Neuronal stem cell (in vitro differentiated cells): Measurements from ENCODE around the gene ZNF629.

ENCODE experiments used
- DNase-seq: peaks from one replicate; pipeline ENCODE4 v3.0.0-alpha.2; 2013; ENCODE audit warnings: low spot score
- H2AFZ ChIP-seq: one replicate; pipeline ENCODE4 v1.6.1; 2013; ENCODE audit warnings: mild to moderate bottlenecking, low read length, inconsistent platforms
- H2AK5ac ChIP-seq: 2 replicates; pipeline ENCODE4 v1.6.1; 2013; ENCODE audit warnings: low read depth, mild to moderate bottlenecking, inconsistent platforms, low read length, moderate library complexity, mixed read lengths
- H2BK120ac ChIP-seq: 2 replicates; pipeline ENCODE4 v1.6.1; 2013; ENCODE audit warnings: low read depth, mild to moderate bottlenecking, inconsistent platforms, low read length, moderate library complexity, mixed read lengths
- H2BK12ac ChIP-seq: one replicate; pipeline ENCODE4 v1.6.1; 2013; ENCODE audit warnings: low read length, inconsistent platforms
- H2BK15ac ChIP-seq: 2 replicates; pipeline ENCODE4 v1.6.1; 2013; ENCODE audit warnings: mild to moderate bottlenecking, low read length, inconsistent platforms, mixed read lengths
- H2BK5ac ChIP-seq: one replicate; pipeline ENCODE4 v1.6.1; 2013; ENCODE audit warnings: inconsistent platforms, mild to moderate bottlenecking, low read length, moderate library complexity
- H3K14ac ChIP-seq: one replicate; pipeline ENCODE4 v1.6.1; 2013; ENCODE audit warnings: low read length, inconsistent platforms
- H3K18ac ChIP-seq: 2 replicates; pipeline ENCODE4 v1.6.1; 2013; ENCODE audit warnings: low read length, inconsistent platforms
- H3K23ac ChIP-seq: 2 replicates; pipeline ENCODE4 v1.6.1; 2013; ENCODE audit warnings: low read depth, mild to moderate bottlenecking, mixed read lengths, low read length, inconsistent platforms; ENCODE audit not compliant: poor library complexity
- H3K27ac ChIP-seq: replicated peaks from 3 replicates; pipeline ENCODE4 v1.5.1; 2013; ENCODE audit warnings: low read length, inconsistent platforms
- H3K27me3 ChIP-seq, 3 experiments: 2 replicates each; pipeline ENCODE4 v1.6.1; 2013; ENCODE audit warnings: low read length in 3 of 3, mild to moderate bottlenecking in 2 of 3, inconsistent platforms in 1 of 3, low read depth in 1 of 3, mixed read lengths in 1 of 3, moderate library complexity in 1 of 3; ENCODE audit not compliant: control insufficient read depth in 3 of 3, insufficient read depth in 3 of 3
- H3K36me3 ChIP-seq, 2 donors: replicated peaks in 1 of 2; 2 replicates each; pipeline ENCODE4 v1.6.1; 2013; ENCODE audit warnings: low read length in 2 of 2; ENCODE audit not compliant: control insufficient read depth in 2 of 2, insufficient read depth in 2 of 2
- H3K4ac ChIP-seq: 2 replicates; pipeline ENCODE4 v1.6.1; 2013; ENCODE audit warnings: inconsistent platforms, mild to moderate bottlenecking, low read length, moderate library complexity
- H3K4me1 ChIP-seq, 2 donors: 1 replicate in 1 of 2; 2 replicates in 1 of 2; pipeline ENCODE4 v1.6.1; 2013; ENCODE audit warnings: low read length in 2 of 2, low read depth in 1 of 2; ENCODE audit not compliant: control insufficient read depth in 2 of 2, insufficient read depth in 1 of 2
- H3K4me2 ChIP-seq: one replicate; pipeline ENCODE4 v1.6.1; 2013; ENCODE audit warnings: mild to moderate bottlenecking, low read length, inconsistent platforms; ENCODE audit not compliant: insufficient read depth, poor library complexity, severe bottlenecking
- H3K4me3 ChIP-seq, 2 donors: 2 replicates each; pipeline ENCODE4 v1.5.1; 2013; ENCODE audit warnings: low read length in 2 of 2, mild to moderate bottlenecking in 2 of 2, inconsistent platforms in 1 of 2, moderate library complexity in 1 of 2
- H3K79me1 ChIP-seq: one replicate; pipeline ENCODE4 v1.6.1; 2013; ENCODE audit warnings: low read depth, mild to moderate bottlenecking, inconsistent platforms, low read length, moderate library complexity
- H3K9ac ChIP-seq: one replicate; pipeline ENCODE4 v1.6.1; 2013; ENCODE audit warnings: mild to moderate bottlenecking, low read depth, low read length, inconsistent platforms; ENCODE audit not compliant: poor library complexity
- H3K9me3 ChIP-seq, 2 donors: replicated peaks in 1 of 2; 2 replicates each; pipeline versions ENCODE3 to v1.6.1; 2013; ENCODE audit warnings: low read length in 2 of 2, mild to moderate bottlenecking in 2 of 2, inconsistent platforms in 1 of 2, low read depth in 1 of 2, mixed read lengths in 1 of 2, moderate library complexity in 1 of 2; ENCODE audit not compliant: control insufficient read depth in 2 of 2, insufficient read depth in 1 of 2
- H4K8ac ChIP-seq: one replicate; pipeline ENCODE4 v1.6.1; 2013; ENCODE audit warnings: low read depth, mild to moderate bottlenecking, inconsistent platforms, low read length, moderate library complexity
- H4K91ac ChIP-seq: one replicate; pipeline ENCODE4 v1.6.1; 2013; ENCODE audit warnings: low read length, low read depth, mild to moderate bottlenecking, inconsistent platforms; ENCODE audit not compliant: poor library complexity
- WGBS, 2 donors: extraction: QIAGEN DNeasy Blood & Tissue Kit; methylation state at CpG; one replicate each; pipeline ENCODE4 v1.1.7; 2013; ENCODE audit warnings: missing lambda C conversion rate in 2 of 2, mixed read lengths in 1 of 2; ENCODE audit not compliant: insufficient read length in 2 of 2, insufficient replicate concordance in 1 of 2; ENCODE audit errors: extremely low coverage in 2 of 2; 5-methylcytosine and 5-hydroxymethylcytosine counted together

The ZNF629 gene

GRCh38 chr16:30766933-30767284 lies 20.1 kb downstream of the ZNF629 start:
- H3K27me3 ChIP-seq = no peaks in the 10 kb centered on the region
- no peak overlapping the region for H4K91ac ChIP-seq
- H3K4me2 ChIP-seq = no peak overlapping the region
- H2BK12ac ChIP-seq = no peak overlapping the region
- H3K18ac ChIP-seq = no peak overlapping the region
- H3K79me1 ChIP-seq = peaks cover 22% of the 10 kb centered on the region
- no CpG with 5 or more reads among the region's 4 CpGs for WGBS, 2 donors
- peaks cover 71 to 93% of the 10 kb centered on the region in 2 donors for H3K36me3 ChIP-seq
- H3K27ac ChIP-seq = no peak overlapping the region
- H4K8ac ChIP-seq = no peak overlapping the region
- no peak overlapping the region for H2BK5ac ChIP-seq
- no peak overlapping the region for H3K4ac ChIP-seq
- no peak overlapping the region for H3K9ac ChIP-seq
- no peak overlapping the region for H2AFZ ChIP-seq
- H3K9me3 ChIP-seq = peaks cover 0 to 1% of the 10 kb centered on the region in 2 donors
- H2AK5ac ChIP-seq = no peak overlapping the region
- H2BK120ac ChIP-seq = no peak overlapping the region
- no peak overlapping the region for H3K14ac ChIP-seq
- no peak for DNase-seq
- H3K4me1 ChIP-seq = peaks cover 3 to 10% of the 10 kb centered on the region in 2 donors
- H3K23ac ChIP-seq = no peak overlapping the region
- no peak overlapping the region for H3K4me3 ChIP-seq
- no peak overlapping the region for H2BK15ac ChIP-seq

GRCh38 chr16:30766206-30766932 lies 20.6 kb downstream of the ZNF629 start:
- Histone ChIP-seq H2AFZ (no peak overlapping the region), H3K14ac (no peak overlapping the region), H2BK15ac (no peak overlapping the region), H2BK120ac (no peak overlapping the region), H2AK5ac (no peak overlapping the region), H3K27ac (no peak overlapping the region), H3K27me3 (no peaks in the 10 kb centered on the region), H3K79me1 (peaks cover 24% of the 10 kb centered on the region), H4K8ac (no peak overlapping the region), H3K9ac (no peak overlapping the region), H3K36me3 (peaks cover 67 to 88% of the 10 kb centered on the region in 2 donors), H3K4me1 (peaks cover 3 to 10% of the 10 kb centered on the region in 2 donors), H3K18ac (no peak overlapping the region), H2BK12ac (no peak overlapping the region), H3K4me2 (no peak overlapping the region), H3K4ac (no peak overlapping the region), H3K23ac (peak overlapping the region; percentile 3), H3K4me3 (peak overlapping the region in 1 of 2 donors; percentile 18), H4K91ac (no peak overlapping the region), H3K9me3 (peaks cover 0 to 1% of the 10 kb centered on the region in 2 donors), H2BK5ac (no peak overlapping the region)
- WGBS, 2 donors = no CpG with 5 or more reads among the region's 29 CpGs
- DNase-seq = no peak

- Histone ChIP-seq H3K4me3 (no peak overlapping the region), H3K14ac (no peak overlapping the region), H3K36me3 (peaks cover 64 to 78% of the 10 kb centered on the region in 2 donors), H3K9ac (no peak overlapping the region), H4K91ac (no peak overlapping the region), H2AK5ac (no peak overlapping the region), H3K4me2 (no peak overlapping the region), H3K18ac (no peak overlapping the region), H2BK15ac (no peak overlapping the region), H2AFZ (no peak overlapping the region), H3K79me1 (peaks cover 24% of the 10 kb centered on the region), H3K23ac (no peak overlapping the region), H3K4me1 (peaks cover 10 to 11% of the 10 kb centered on the region in 2 donors), H2BK120ac (no peak overlapping the region), H4K8ac (no peak overlapping the region), H3K27ac (no peak overlapping the region), H2BK12ac (no peak overlapping the region), H3K27me3 (no peaks in the 10 kb centered on the region), H2BK5ac (no peak overlapping the region), H3K9me3 (peaks cover 0 to 1% of the 10 kb centered on the region in 2 donors), H3K4ac (no peak overlapping the region)
- no peak for DNase-seq
- WGBS, 2 donors = no CpG with 5 or more reads among the region's 12 CpGs
These were observed 22.1 kb downstream of the ZNF629 start for GRCh38 chr16:30764816-30765465.

GRCh38 chr16:30764086-30764485 lies 22.9 kb downstream of the ZNF629 start:
- H3K9ac ChIP-seq = no peak overlapping the region
- H3K4me1 ChIP-seq = peaks cover 10 to 11% of the 10 kb centered on the region in 2 donors
- no peak for DNase-seq
- H2BK15ac ChIP-seq = no peak overlapping the region
- H2AFZ ChIP-seq = no peak overlapping the region
- no peak overlapping the region for H3K27ac ChIP-seq
- no peaks in the 10 kb centered on the region for H3K27me3 ChIP-seq
- no peak overlapping the region for H4K91ac ChIP-seq
- no peak overlapping the region for H2BK5ac ChIP-seq
- no peak overlapping the region for H3K4me2 ChIP-seq
- H3K23ac ChIP-seq = no peak overlapping the region
- H3K4me3 ChIP-seq = no peak overlapping the region
- no CpG with 5 or more reads among the region's 11 CpGs for WGBS, 2 donors
- H2BK12ac ChIP-seq = no peak overlapping the region
- no peak overlapping the region for H3K18ac ChIP-seq
- H3K36me3 ChIP-seq = peaks cover 58 to 78% of the 10 kb centered on the region in 2 donors
- H2AK5ac ChIP-seq = no peak overlapping the region
- H3K4ac ChIP-seq = no peak overlapping the region
- no peak overlapping the region for H3K14ac ChIP-seq
- peaks cover 0 to 1% of the 10 kb centered on the region in 2 donors for H3K9me3 ChIP-seq
- H4K8ac ChIP-seq = no peak overlapping the region
- peaks cover 24% of the 10 kb centered on the region for H3K79me1 ChIP-seq
- H2BK120ac ChIP-seq = no peak overlapping the region
